K562 (cell line): Measurements from ENCODE around the gene FLAD1. TPM values are rescaled to one million over a fixed set of nuclear protein-coding genes. Genes with fewer than 3 reads are reported as not detected.

ENCODE experiments used
- ATAC-seq: fragments of 200-7000 bp; cut with Tn5 transposase; 3 replicates; pipeline ENCODE4 v1.9.1; 2020; ENCODE audit warnings: moderate library complexity
- BruUV-seq: library from RNA; stranded (reverse); fragments of 400-500 nt; replicated peaks from 2 replicates; lab custom pipeline; 2021; lab: Mats Ljungman, UMichigan
- CTCF ChIA-PET: fragments of 300-600 bp; formaldehyde crosslinking; extraction: SDS; loops from one replicate; lab custom pipeline; 2021; ENCODE audit warnings: low intra/inter-chr PET ratio; lab: Yijun Ruan, JAX
- POLR2A ChIA-PET: fragments of 300-600, 350-650 bp; sonication (Branson Sonifier 250); formaldehyde crosslinking; extraction: SDS; loops from one replicate; lab custom pipeline; 2021; ENCODE audit warnings: antibody characterized with exemption, inconsistent platforms; lab: Yijun Ruan, JAX
- DNase-seq, 4 experiments: peaks; one replicate each; pipeline versions ENCODE4 v3.0.0 to v3.0.0-alpha.2; 2011 to 2018; ENCODE audit warnings: low spot score in 3 of 4, mixed read lengths in 3 of 4; ENCODE audit errors: extremely low read depth in 1 of 4
- FAIRE-seq: peaks from 2 replicates; lab custom pipeline; 2011; peaks lifted over from hg19 to GRCh38; lab: Jason Lieb, UNC
- H2AFZ ChIP-seq: 2 replicates; pipeline ENCODE4 v1.6.0; 2011; ENCODE audit warnings: low read depth, low read length, control low read depth, inconsistent platforms
- H3K27ac ChIP-seq: fragments of 200-600 bp; 3 replicates; pipeline ENCODE4 v1.8.0; 2011; ENCODE audit warnings: low read depth, mild to moderate bottlenecking, control low read depth, inconsistent platforms, low read length, moderate library complexity, mixed read lengths; ENCODE audit errors: extremely low read depth
- H3K27me3 ChIP-seq, 2 experiments: fragments of 300-600 bp in 1 of 2; 2 replicates in 1 of 2; 3 replicates in 1 of 2; pipeline versions ENCODE4 v1.6.0 to v1.8.0; 2011; ENCODE audit warnings: inconsistent platforms in 2 of 2, low read length in 2 of 2, mild to moderate bottlenecking in 1 of 2, mixed read lengths in 1 of 2, moderate library complexity in 1 of 2; ENCODE audit not compliant: control insufficient read depth in 2 of 2, insufficient read depth in 2 of 2
- H3K36me3 ChIP-seq: fragments of 300-600 bp; 3 replicates; pipeline ENCODE4 v1.8.0; 2011; ENCODE audit warnings: mild to moderate bottlenecking, low read length, inconsistent platforms; ENCODE audit not compliant: control insufficient read depth, insufficient read depth
- H3K4me1 ChIP-seq, 2 experiments: fragments of 200-600 bp in 1 of 2; replicated peaks in 1 of 2; 2 replicates in 1 of 2; 3 replicates in 1 of 2; pipeline versions ENCODE4 v1.5.1 to v1.8.0; 2011; ENCODE audit warnings: inconsistent platforms in 2 of 2, low read length in 2 of 2, mild to moderate bottlenecking in 1 of 2, mixed read lengths in 1 of 2, moderate library complexity in 1 of 2; ENCODE audit not compliant: control insufficient read depth in 2 of 2, insufficient read depth in 2 of 2
- H3K4me2 ChIP-seq: 2 replicates; pipeline ENCODE4 v1.6.1; 2011; ENCODE audit warnings: low read length, control low read depth, inconsistent platforms, mixed read lengths; ENCODE audit not compliant: insufficient read depth
- H3K4me3 ChIP-seq: fragments of 200-600 bp; sonication (generic), shearing (Covaris generic); 2 replicates; pipeline ENCODE4 v1.5.1; 2016; ENCODE audit warnings: control low read depth, inconsistent platforms
- H3K79me2 ChIP-seq: fragments of 200-600 bp; 3 replicates; pipeline ENCODE4 v1.8.0; 2011; ENCODE audit warnings: low read length, inconsistent platforms; ENCODE audit not compliant: control insufficient read depth, insufficient read depth
- H3K9ac ChIP-seq, 2 experiments: 2 replicates each; pipeline versions ENCODE4 v1.6.0 to v1.6.1; 2011; ENCODE audit warnings: low read depth in 2 of 2, low read length in 2 of 2, control low read depth in 1 of 2, inconsistent platforms in 1 of 2, mild to moderate bottlenecking in 1 of 2, mixed read lengths in 1 of 2; ENCODE audit not compliant: insufficient read depth in 1 of 2
- H3K9me1 ChIP-seq: one replicate; pipeline ENCODE4 v1.6.0; 2011; ENCODE audit warnings: inconsistent platforms, mild to moderate bottlenecking, low read length, moderate library complexity; ENCODE audit not compliant: control insufficient read depth, insufficient read depth
- H3K9me3 ChIP-seq: replicated peaks from 2 replicates; pipeline ENCODE4 v1.5.1; 2011; ENCODE audit warnings: low read depth, low read length, inconsistent platforms; ENCODE audit not compliant: control insufficient read depth, insufficient read depth
- H4K20me1 ChIP-seq: replicated peaks from 2 replicates; pipeline ENCODE4 v1.6.1; 2011; ENCODE audit warnings: low read length, inconsistent platforms, mixed read lengths; ENCODE audit not compliant: control insufficient read depth, insufficient read depth
- ARID1B ChIP-seq: fragments of 450-650 bp; IDR thresholded peaks from 2 replicates; pipeline ENCODE4 v1.6.1; 2016; ENCODE audit warnings: antibody characterized with exemption, mild to moderate bottlenecking, inconsistent platforms
- CBFA2T3 ChIP-seq: fragments of 450-650 bp; IDR thresholded peaks from 2 replicates; pipeline ENCODE4 v1.6.1; 2017
- CREM ChIP-seq: IDR thresholded peaks from 2 replicates; pipeline ENCODE4 v1.6.1; 2014; ENCODE audit warnings: antibody characterized with exemption, low read depth
- EP400 ChIP-seq: fragments of 450-650 bp; IDR thresholded peaks from 2 replicates; pipeline ENCODE4 v1.6.1; 2017; ENCODE audit warnings: antibody characterized with exemption, mild to moderate bottlenecking, moderate library complexity
- ESRRA ChIP-seq: fragments of 450-650 bp; IDR thresholded peaks from 2 replicates; pipeline ENCODE4 v1.6.1; 2014; ENCODE audit warnings: low read depth, mild to moderate bottlenecking, moderate library complexity, borderline replicate concordance
- ETV1 ChIP-seq: fragments of 450-650 bp; conservative IDR thresholded peaks from 2 replicates; pipeline ENCODE4 v1.6.1; 2016; ENCODE audit warnings: missing genetic modification characterization, control low read depth, low read depth, missing compliant biosample characterization
- HMG20B ChIP-seq: fragments of 250-450 bp; sonication (Bioruptor Pico); IDR thresholded peaks from 2 replicates; pipeline ENCODE4 v1.5.0; 2021; ENCODE audit warnings: mild to moderate bottlenecking
- KDM1A ChIP-seq, 2 experiments: fragments of 450-650 bp; IDR thresholded peaks; 2 replicates each; pipeline ENCODE4 v1.6.1; 2016; ENCODE audit warnings: mild to moderate bottlenecking in 2 of 2
- KLF13 ChIP-seq: fragments of 450-650 bp; IDR thresholded peaks from 2 replicates; pipeline ENCODE4 v1.6.1; 2016; ENCODE audit warnings: missing genetic modification characterization, low read depth, mild to moderate bottlenecking, missing compliant biosample characterization, moderate library complexity, borderline replicate concordance
- MBD2 ChIP-seq: sonication (generic); IDR thresholded peaks from 2 replicates; pipeline ENCODE4 v1.6.1; 2016; ENCODE audit warnings: low read depth, borderline replicate concordance
- MTA2 ChIP-seq: fragments of 450-650 bp; IDR thresholded peaks from 2 replicates; pipeline ENCODE4 v1.6.1; 2016; ENCODE audit warnings: low read depth
- MYC ChIP-seq, 2 experiments: fragments of 250-450 bp in 1 of 2; sonication (Bioruptor Pico) in 1 of 2; IDR thresholded peaks; 2 replicates each; pipeline versions ENCODE4 v1.5.1 to v1.6.1; 2012 to 2021; ENCODE audit warnings: low read depth in 2 of 2, borderline replicate concordance in 1 of 2, improper control_type of control experiment in 1 of 2, low read length in 1 of 2, mild to moderate bottlenecking in 1 of 2, moderate library complexity in 1 of 2
- NCOR1 ChIP-seq: fragments of 450-650 bp; IDR thresholded peaks from 2 replicates; pipeline ENCODE4 v1.6.1; 2016; ENCODE audit warnings: mild to moderate bottlenecking, moderate library complexity
- PCBP2 ChIP-seq: fragments of 200-400 bp; formaldehyde crosslinking; IDR thresholded peaks from 2 replicates; pipeline ENCODE4 v1.6.1; 2018; ENCODE audit warnings: low read length, low read depth, mild to moderate bottlenecking, moderate library complexity; ENCODE audit not compliant: poor library complexity, severe bottlenecking
- PTTG1 ChIP-seq: fragments of 450-650 bp; IDR thresholded peaks from 2 replicates; pipeline ENCODE4 v1.6.1; 2016; ENCODE audit warnings: low read depth, mild to moderate bottlenecking, missing genetic modification characterization, missing compliant biosample characterization
- SMAD4 ChIP-seq: fragments of 250-450 bp; sonication (Bioruptor Pico); conservative IDR thresholded peaks from 2 replicates; pipeline ENCODE4 v1.8.0; 2021; ENCODE audit warnings: inconsistent platforms, mild to moderate bottlenecking, moderate library complexity
- STAG1 ChIP-seq: sonication (generic); formaldehyde crosslinking; IDR thresholded peaks from 2 replicates; pipeline ENCODE4 v1.5.0; 2020; ENCODE audit warnings: missing genetic modification reagents, borderline replicate concordance
- VEZF1 ChIP-seq: fragments of 200-800 bp; sonication (Bioruptor generic); IDR thresholded peaks from 2 replicates; pipeline ENCODE4 v1.6.1; 2017; ENCODE audit warnings: missing genetic modification characterization, missing compliant biosample characterization
- ZNF324 ChIP-seq: fragments of 250-450 bp; sonication (Bioruptor Pico); IDR thresholded peaks from 2 replicates; pipeline ENCODE4 v1.4.0; 2020; ENCODE audit warnings: mild to moderate bottlenecking
- ZNF740 ChIP-seq, 3 experiments: fragments of 200-800 bp in 1 of 3; sonication (Bioruptor generic) in 1 of 3; sonication (generic) in 1 of 3; formaldehyde crosslinking in 1 of 3; IDR thresholded peaks; 2 replicates each; pipeline versions ENCODE4 v1.6.1 to v1.8.0; 2016 to 2022; ENCODE audit warnings: mild to moderate bottlenecking in 2 of 3, missing compliant biosample characterization in 2 of 3, missing genetic modification characterization in 2 of 3, missing genetic modification reagents in 1 of 3
- ZNF77 ChIP-seq: fragments of 250-450 bp; sonication (Bioruptor Pico); IDR thresholded peaks from 2 replicates; pipeline ENCODE4 v1.5.0; 2020
- WGBS: fragments of 100-300 bp; shearing (Covaris generic); methylation state at CpG from one replicate; pipeline ENCODE4 v1.1.6; 2016; ENCODE audit warnings: low coverage, mixed read lengths; ENCODE audit not compliant: insufficient coverage; ENCODE audit errors: missing lambda C conversion rate; 5-methylcytosine and 5-hydroxymethylcytosine counted together
- in situ Hi-C: fragments of 300-500 bp; cut with MboI; formaldehyde crosslinking; loops from 4 replicates; pipeline ENCODE4 v1.15.0; 2018; ENCODE audit warnings: inconsistent platforms, mixed read lengths
- intact Hi-C: fragments of 100-400 bp; cut with micrococcal nuclease; formaldehyde crosslinking; loops from 2 replicates; pipeline ENCODE4 v1.14.2; 2022
- polyA plus RNA-seq, 8 experiments: library from polyadenylated mRNA; depleted of rRNA in 4 of 8; stranded (reverse) in 5 of 8; unstranded in 3 of 8; fragments of >200 nt; fragmentation: Nextera tagmentation in 2 of 8; fragmentation: Illumina TruSeq in 1 of 8; extraction: Ambion mirVana in 2 of 8; extraction: Trizol in 1 of 8; gene quantifications; 2 replicates each; pipeline versions ENCODE4 v1.2.1 to v1.2.3, GENCODE V29; 2011 to 2014; ENCODE audit warnings: inconsistent platforms in 1 of 8, missing spikeins in 1 of 8
- total RNA-seq, 7 experiments: library from RNA; depleted of rRNA in 6 of 7; stranded (reverse); fragments of >200 nt in 6 of 7; fragmentation: Illumina TruSeq in 2 of 7; extraction: Trizol in 2 of 7; gene quantifications; 2 replicates each; pipeline versions ENCODE4 v1.2.1 to v1.2.3, GENCODE V29; 2011 to 2021; ENCODE audit warnings: low replicate concordance in 1 of 7

Gene FLAD1
- total and polyA plus RNA-seq, 9 of the 15 experiments (the other 6 are each of a cell fraction or from before 2014, with no cell fraction given), result 24.9 to 85.8 (median 67.0) TPM

GRCh38 chr1:155013632-155014031, 30.5 kb downstream of the FLAD1 start:
- 29% methylated on average over 3 of the region's 8 CpGs for WGBS
- FAIRE-seq, result no peak
- peak overlapping the region; percentile 51; the same call in 2 of the 3 replicates for H3K27ac ChIP-seq
- no peaks in the 10 kb centered on the region for H3K9me1 ChIP-seq
- peaks cover 65 to 92% of the 10 kb centered on the region in 2 experiments for H3K4me1 ChIP-seq
- H2AFZ ChIP-seq, result no peak overlapping the region
- ATAC-seq, result no peak
- POLR2A ChIA-PET, result interaction anchor here (0.6 to 1.9 kb wide), 7 partner anchors 9 to 58 kb away, joined by 3 to 8 read pairs (median 4); partner anchors contain the start of genes CKS1B, FLAD1 and PBXIP1
- H3K9ac ChIP-seq, result peak overlapping the region; percentile 24 to 65; a peak in 1 of 4 replicates
- peak; percentile 73 to 82 (median 75) for DNase-seq
- H3K36me3 ChIP-seq, result peaks cover 70% of the 10 kb centered on the region; the same call in 2 of the 3 replicates
- H3K27me3 ChIP-seq, result no peaks in the 10 kb centered on the region
- in situ Hi-C loops (no loop called here), intact Hi-C loops (no loop called here)
- peaks cover 50% of the 10 kb centered on the region for H3K79me2 ChIP-seq
- H3K4me2 ChIP-seq, result peak overlapping the region; percentile 59
- CTCF ChIA-PET, result interaction anchor here (0.6 kb wide), 1 partner anchor 39 kb away, joined by 3 read pairs; the partner anchor contains the start of gene CKS1B
- no peaks in the 10 kb centered on the region for H3K9me3 ChIP-seq
- no peak overlapping the region for H3K4me3 ChIP-seq
- BruUV-seq, result no TSS peak
- no peaks in the 10 kb centered on the region; the same call in 1 of the 2 replicates for H4K20me1 ChIP-seq
- no peak for TF ChIP-seq EP400
- TF ChIP-seq KLF13 (tag), result no peak
- TF ChIP-seq KDM1A (IDR thresholded peaks at IDR 0.05), result peak in 1 of 2 experiments; percentile 74; a peak in 1 of 4 replicates
- 0 out of 2 replicates have a peak, but pooled peaks have one; percentile 9 for TF ChIP-seq ARID1B
- TF ChIP-seq SMAD4 (CRISPR knock-in tag), result peak; percentile 52; the same call in 1 of the 2 replicates
- TF ChIP-seq ETV1 (tag), result peak; percentile 57; the same call in 1 of the 2 replicates
- TF ChIP-seq VEZF1 (CRISPR knock-in tag), result peak; percentile 89
- no peak for TF ChIP-seq PTTG1 (tag)
- TF ChIP-seq MYC (IDR thresholded peaks at IDR 0.05; ENCODE audit: low read depth, low read length), result 0 out of 2 replicates have a peak, but pooled peaks have one; percentile 3
- no peak for TF ChIP-seq MYC (CRISPR knock-in tag; IDR thresholded peaks at IDR 0.05; ENCODE audit: borderline replicate concordance, low read depth)
- no peak for TF ChIP-seq PCBP2
- TF ChIP-seq CBFA2T3, result peak; percentile 22; the same call in 1 of the 2 replicates
- 0 out of 2 replicates have a peak, but pooled peaks have one; percentile 7 for TF ChIP-seq ESRRA
- TF ChIP-seq ZNF740 (CRISPR knock-in tag; IDR thresholded peaks at IDR 0.05), result no peak
- TF ChIP-seq ZNF740 (tag; IDR thresholded peaks at IDR 0.05), result peak in 1 of 2 experiments; percentile 64; a peak in 1 of 4 replicates
- no peak for TF ChIP-seq ZNF324 (CRISPR knock-in tag)
- 0 out of 2 replicates have a peak, but pooled peaks have one; percentile 19 for TF ChIP-seq MBD2
- 0 out of 2 replicates have a peak, but pooled peaks have one; percentile 36 for TF ChIP-seq CREM
- no peak for TF ChIP-seq STAG1 (CRISPR knock-in tag)
- TF ChIP-seq NCOR1, result peak; percentile 48
- no peak for TF ChIP-seq MTA2
- TF ChIP-seq ZNF77, result no peak
- no peak for TF ChIP-seq HMG20B (CRISPR knock-in tag)
